Measurements from ENCODE around the gene RASA2.
"Not testable (repeated sequence)": the region's sequence is repeated elsewhere in the genome, so short reads cannot be mapped to it uniquely, and the experiment has no call there.

Gene RASA2

GRCh38 chr3:141530415-141530768 is 43.6 kb downstream of the RASA2 start:
- in situ Hi-C loops (cut with MboI; ENCODE audit: low pct_unique_long_range_greater_than_20kb, low sequenced_read_pairs, unreplicated experiment): no loop called here
- no peak for TF ChIP-seq CTCF (IDR thresholded peaks at IDR 0.05; ENCODE audit: extremely low read depth, insufficient read depth, missing control alignments)
- DNase-seq (ENCODE audit: low spot score): no peak

DNA sequence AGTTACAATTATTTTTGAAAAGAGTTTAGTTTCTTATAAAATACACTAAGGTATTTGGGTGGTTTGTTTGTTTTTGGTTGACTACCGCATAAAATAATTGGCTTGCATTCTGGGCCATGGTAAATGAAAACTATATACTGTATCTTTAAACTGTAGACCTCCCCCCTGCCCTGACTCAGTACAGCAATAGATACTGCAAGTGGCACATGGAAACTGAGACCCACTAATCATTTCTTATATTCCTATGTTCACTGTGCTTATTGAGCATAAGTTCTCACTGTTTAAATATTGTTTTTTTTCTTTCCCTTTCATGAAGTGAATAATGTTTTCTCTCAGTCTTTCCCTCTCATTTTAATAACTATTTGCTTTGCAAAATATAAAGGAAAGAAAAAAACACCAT is 45.8 kb downstream of the RASA2 start:
- no peak for TF ChIP-seq CTCF (IDR thresholded peaks at IDR 0.05; ENCODE audit: extremely low read depth, insufficient read depth, missing control alignments)
- in situ Hi-C loops (cut with MboI; ENCODE audit: low pct_unique_long_range_greater_than_20kb, low sequenced_read_pairs, unreplicated experiment): no loop called here
- no peak for DNase-seq (ENCODE audit: low spot score)

GRCh38 chr3:141536017-141536416 is 49.2 kb downstream of the RASA2 start:
- in situ Hi-C loops (cut with MboI; ENCODE audit: low pct_unique_long_range_greater_than_20kb, low sequenced_read_pairs, unreplicated experiment); DNase-seq (ENCODE audit: low spot score): not testable (repeated sequence)

DNA sequence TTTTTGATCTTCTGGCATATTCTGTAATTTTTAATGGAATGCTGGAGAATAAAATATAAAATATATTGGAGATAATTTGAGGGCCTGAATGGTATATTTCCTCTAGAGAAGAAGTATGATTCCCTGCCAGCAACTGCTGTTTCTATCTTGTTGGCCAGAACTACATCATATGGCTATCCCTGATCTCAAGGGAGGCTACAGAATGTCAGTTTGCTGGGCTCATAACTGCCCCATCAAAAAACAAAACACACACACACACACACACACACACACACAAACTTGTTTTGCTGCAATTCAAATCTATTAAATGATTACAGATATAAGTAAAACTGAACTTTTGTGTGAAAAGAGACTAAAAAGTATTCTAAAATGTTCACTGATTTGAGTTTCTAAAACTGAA is 51.0 kb downstream of the RASA2 start:
- no peak for DNase-seq (ENCODE audit: low spot score)
- in situ Hi-C loops (cut with MboI; ENCODE audit: low pct_unique_long_range_greater_than_20kb, low sequenced_read_pairs, unreplicated experiment): no loop called here
- no peak for TF ChIP-seq CTCF (IDR thresholded peaks at IDR 0.05; ENCODE audit: extremely low read depth, insufficient read depth, missing control alignments)

- in situ Hi-C loops (cut with MboI; ENCODE audit: low pct_unique_long_range_greater_than_20kb, low sequenced_read_pairs, unreplicated experiment): no loop called here
- no peak for TF ChIP-seq CTCF (IDR thresholded peaks at IDR 0.05; ENCODE audit: extremely low read depth, insufficient read depth, missing control alignments)
- no peak for DNase-seq (ENCODE audit: low spot score)
These were observed 51.9 kb downstream of the RASA2 start for GRCh38 chr3:141538568-141539240.

DNA sequence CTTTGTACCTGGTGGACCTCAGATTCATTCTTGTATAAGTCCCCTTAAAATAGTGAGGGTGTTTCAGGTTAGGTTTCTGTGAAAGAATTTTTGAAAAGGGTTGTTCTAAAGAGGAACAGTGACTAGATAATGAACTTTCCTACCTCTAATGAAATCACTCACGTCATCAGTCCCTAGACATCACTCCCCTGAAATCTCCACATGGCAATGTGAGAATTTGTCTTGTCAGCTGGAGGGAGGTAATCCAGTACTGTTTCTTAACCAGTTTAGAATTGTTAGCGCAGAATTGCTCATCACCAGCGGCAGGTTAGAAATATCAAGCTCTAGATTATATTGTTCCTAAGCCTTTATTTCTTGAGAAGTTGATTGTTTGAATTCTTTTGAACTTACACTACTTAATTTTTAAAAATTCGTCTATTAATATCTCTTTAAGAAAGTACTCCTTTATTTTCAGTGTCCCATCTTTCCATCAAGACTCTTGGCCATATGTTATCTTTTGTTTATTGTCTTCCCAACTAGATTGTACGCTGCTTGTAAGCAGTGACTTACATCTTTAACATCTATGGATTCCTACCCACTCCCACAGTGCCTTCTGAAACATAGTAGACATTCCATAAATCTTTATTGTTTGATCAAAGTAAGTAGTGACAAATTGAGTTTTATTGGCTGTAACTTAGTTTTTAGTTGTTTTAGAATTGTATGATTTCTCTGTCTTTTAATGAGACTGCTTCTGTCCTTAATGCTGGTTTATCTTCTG is 52.8 kb downstream of the RASA2 start:
- in situ Hi-C loops (cut with MboI; ENCODE audit: low pct_unique_long_range_greater_than_20kb, low sequenced_read_pairs, unreplicated experiment): no loop called here
- TF ChIP-seq CTCF (IDR thresholded peaks at IDR 0.05; ENCODE audit: extremely low read depth, insufficient read depth, missing control alignments): no peak
- no peak for DNase-seq (ENCODE audit: low spot score)

DNA sequence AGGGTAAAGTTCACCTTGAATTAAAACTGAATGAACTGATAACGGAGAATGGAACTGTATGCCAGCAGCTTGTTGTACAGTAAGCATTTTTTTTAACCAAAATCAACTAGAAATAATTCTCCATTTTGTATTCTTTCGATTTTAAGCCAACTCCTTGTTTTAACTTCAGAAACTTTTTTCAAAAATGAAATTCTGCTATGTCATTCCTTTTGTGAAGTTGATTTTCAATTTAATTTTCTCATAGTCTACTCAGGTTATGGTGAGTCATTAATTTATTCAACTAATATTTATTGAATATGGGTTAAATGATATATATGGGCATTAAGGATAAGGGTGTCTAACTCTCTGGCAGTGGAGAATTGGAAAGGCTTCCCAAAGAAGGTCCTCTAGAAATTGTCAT is 53.7 kb downstream of the RASA2 start:
- TF ChIP-seq CTCF (IDR thresholded peaks at IDR 0.05; ENCODE audit: extremely low read depth, insufficient read depth, missing control alignments): no peak
- DNase-seq (ENCODE audit: low spot score): no peak
- in situ Hi-C loops (cut with MboI; ENCODE audit: low pct_unique_long_range_greater_than_20kb, low sequenced_read_pairs, unreplicated experiment): no loop called here

Measured in GM13977 (cell line).